Fibroblast of peridontal ligament (primary cell): ENCODE data around the gene OBSCN.

Experiments
- DNase-seq: peaks from one replicate; pipeline ENCODE4 v3.0.0-alpha.2; 2010; ENCODE audit errors: extremely low read depth

The OBSCN gene

GRCh38 chr1:228207851-228208821 lies at the start of gene OBSCN:
TSS of gene OBSCN (plus strand) at chr1:228208044. CDS start at chr1:228211784, 3,740 bp downstream.
- no peak for DNase-seq

GRCh38 chr1:228158151-228159007 lies 49.5 kb upstream of the OBSCN start:
- no peak for DNase-seq

- DNase-seq, result no peak
These were observed 48.7 kb upstream of the OBSCN start for GRCh38 chr1:228159008-228159665.

- no peak for DNase-seq
These were observed 47.6 kb upstream of the OBSCN start for GRCh38 chr1:228160201-228160761.

- no peak for DNase-seq
These were observed 46.5 kb upstream of the OBSCN start for GRCh38 chr1:228161362-228161761.

GRCh38 chr1:228161866-228162265 lies 46.0 kb upstream of the OBSCN start:
- no peak for DNase-seq

GRCh38 chr1:228162286-228163006 lies 45.4 kb upstream of the OBSCN start:
- DNase-seq, result no peak

- DNase-seq, result no peak
These were observed 44.7 kb upstream of the OBSCN start for GRCh38 chr1:228163007-228163753.

GRCh38 chr1:228163776-228164519 lies 43.9 kb upstream of the OBSCN start:
- no peak for DNase-seq

GRCh38 chr1:228164561-228165371 lies 43.1 kb upstream of the OBSCN start:
- no peak for DNase-seq

- peak; percentile 98 for DNase-seq
These were observed 42.3 kb upstream of the OBSCN start, which contains the start of gene IBA57 for GRCh38 chr1:228165372-228166169. TSS of gene IBA57 (plus strand) at chr1:228165804. CDS start at chr1:228165817, 13 bp downstream.

- DNase-seq, result peak; percentile 73
These were observed 41.5 kb upstream of the OBSCN start for GRCh38 chr1:228166170-228166936.

- no peak for DNase-seq
These were observed 39.1 kb upstream of the OBSCN start for GRCh38 chr1:228168563-228169270.

GRCh38 chr1:228169345-228169744 lies 38.5 kb upstream of the OBSCN start:
- DNase-seq, result no peak

- DNase-seq, result no peak
These were observed 37.2 kb upstream of the OBSCN start for GRCh38 chr1:228170666-228171065.

GRCh38 chr1:228171221-228171891 lies 36.5 kb upstream of the OBSCN start:
- no peak for DNase-seq
